Myocyte (in vitro differentiated cells): ENCODE measurements around the gene CACNA2D3. TPM values are rescaled to one million over a fixed set of nuclear protein-coding genes. Genes with fewer than 3 reads are reported as not detected.
A peak's percentile ranks its signal among the peaks of the same experiment; 100 is the strongest.

Experiments used
- DNase-seq: peaks from one replicate; pipeline ENCODE4 v3.0.0-alpha.2; 2012; ENCODE audit warnings: low read depth
- total RNA-seq: library from RNA; depleted of rRNA; stranded (reverse); fragments of >200 nt; gene quantifications from 2 replicates; pipeline ENCODE4 v1.2.3, GENCODE V29; 2014

The CACNA2D3 gene
- total RNA-seq, 1 donor from 2014 or later = 0.11 TPM

- no peak for DNase-seq
These were observed 91.6 kb downstream of the CACNA2D3 start for GRCh38 chr3:54213907-54214306.

GRCh38 chr3:54214845-54215244 lies 92.5 kb downstream of the CACNA2D3 start:
- no peak for DNase-seq

GRCh38 chr3:54215521-54215920 lies 93.2 kb downstream of the CACNA2D3 start:
- DNase-seq = no peak

GRCh38 chr3:54217828-54218227 lies 95.5 kb downstream of the CACNA2D3 start:
- DNase-seq = no peak

- no peak for DNase-seq
These were observed 100.0 kb downstream of the CACNA2D3 start for GRCh38 chr3:54222316-54222715.

GRCh38 chr3:54223063-54223462 lies 100.7 kb downstream of the CACNA2D3 start:
- DNase-seq = no peak

GRCh38 chr3:54225841-54226528 lies 103.6 kb downstream of the CACNA2D3 start:
- DNase-seq = no peak

- DNase-seq = no peak
These were observed 106.5 kb downstream of the CACNA2D3 start for GRCh38 chr3:54228806-54229205.

GRCh38 chr3:54232618-54233017 lies 110.3 kb downstream of the CACNA2D3 start:
- DNase-seq = no peak

- DNase-seq = no peak
These were observed 113.6 kb downstream of the CACNA2D3 start for GRCh38 chr3:54235998-54236397.

- no peak for DNase-seq
These were observed 114.8 kb downstream of the CACNA2D3 start for GRCh38 chr3:54237109-54237508.

- DNase-seq = no peak
These were observed 115.6 kb downstream of the CACNA2D3 start for GRCh38 chr3:54237788-54238502.

GRCh38 chr3:54240309-54240708 lies 118.0 kb downstream of the CACNA2D3 start:
- no peak for DNase-seq

- DNase-seq = peak; percentile 1
These were observed 120.9 kb downstream of the CACNA2D3 start for GRCh38 chr3:54243056-54243931.

GRCh38 chr3:54243960-54244682 lies 121.8 kb downstream of the CACNA2D3 start:
- DNase-seq = no peak

- no peak for DNase-seq
These were observed 129.4 kb downstream of the CACNA2D3 start for GRCh38 chr3:54251705-54252104.

GRCh38 chr3:54257125-54257720 lies 134.9 kb downstream of the CACNA2D3 start:
- no peak for DNase-seq

GRCh38 chr3:54259636-54260035 lies 137.3 kb downstream of the CACNA2D3 start:
- DNase-seq = no peak

GRCh38 chr3:54261141-54261540 lies 138.8 kb downstream of the CACNA2D3 start:
- DNase-seq = no peak

- DNase-seq = no peak
These were observed 140.2 kb downstream of the CACNA2D3 start for GRCh38 chr3:54262541-54262940.

- DNase-seq = no peak
These were observed 140.6 kb downstream of the CACNA2D3 start for GRCh38 chr3:54262946-54263345.
